NT2/D1 (cell line): ENCODE results near the gene HEATR5B.

ENCODE experiments used
- DNase-seq: peaks from one replicate; pipeline ENCODE4 v3.0.0-alpha.2; 2011; ENCODE audit warnings: low read depth, low spot score
- H3K27me3 ChIP-seq: 2 replicates; pipeline ENCODE4 v1.6.0; 2011; ENCODE audit warnings: mild to moderate bottlenecking; ENCODE audit not compliant: insufficient read length, insufficient read depth
- H3K36me3 ChIP-seq: 2 replicates; pipeline ENCODE4 v1.6.1; 2011; ENCODE audit warnings: mild to moderate bottlenecking, low read length, mixed read lengths; ENCODE audit not compliant: insufficient read depth, insufficient read length
- H3K4me1 ChIP-seq: 2 replicates; pipeline ENCODE4 v1.5.1; 2011; ENCODE audit not compliant: insufficient read depth, insufficient read length
- H3K4me3 ChIP-seq: 2 replicates; pipeline ENCODE4 v1.5.1; 2011; ENCODE audit warnings: low read depth; ENCODE audit not compliant: insufficient read length
- H3K9ac ChIP-seq: 2 replicates; pipeline ENCODE4 v1.6.0; 2011; ENCODE audit warnings: low read depth; ENCODE audit not compliant: insufficient read length
- H3K9me3 ChIP-seq: 2 replicates; pipeline ENCODE4 v1.5.1; 2011; ENCODE audit warnings: mild to moderate bottlenecking, low read length; ENCODE audit not compliant: insufficient read depth
- SUZ12 ChIP-seq: IDR thresholded peaks from 2 replicates; pipeline ENCODE4 v1.6.1; 2011; ENCODE audit not compliant: insufficient read length, insufficient read depth; ENCODE audit errors: extremely low read depth
- YY1 ChIP-seq: IDR thresholded peaks from 2 replicates; pipeline ENCODE4 v1.6.1; 2011; ENCODE audit not compliant: insufficient read length, insufficient read depth
- ZNF274 ChIP-seq: IDR thresholded peaks from 2 replicates; pipeline ENCODE4 v1.6.1; 2011; ENCODE audit warnings: mild to moderate bottlenecking, low read depth, low read length

HEATR5B gene

GRCh38 chr2:37068686-37069085, 15.5 kb downstream of the HEATR5B start:
- Histone ChIP-seq H3K27me3 (no peaks in the 10 kb centered on the region), H3K36me3 (peaks cover 26% of the 10 kb centered on the region)
- TF ChIP-seq ZNF274, result no peak
- no peak for TF ChIP-seq YY1
- TF ChIP-seq SUZ12, result no peak

GRCh38 chr2:37061776-37062175, 22.4 kb downstream of the HEATR5B start:
- Histone ChIP-seq H3K27me3 (no peaks in the 10 kb centered on the region), H3K9ac (no peak overlapping the region), H3K9me3 (no peaks in the 10 kb centered on the region), H3K36me3 (peaks cover 23% of the 10 kb centered on the region), H3K4me1 (no peaks in the 10 kb centered on the region), H3K4me3 (no peak overlapping the region)
- TF ChIP-seq SUZ12, result no peak
- DNase-seq, result no peak

More at GRCh38 chr2:37068686-37069085, 15.5 kb downstream of the HEATR5B start:
- Histone ChIP-seq H3K9ac (no peak overlapping the region), H3K9me3 (no peaks in the 10 kb centered on the region), H3K4me1 (no peaks in the 10 kb centered on the region), H3K4me3 (no peak overlapping the region)
- no peak for DNase-seq

DNA sequence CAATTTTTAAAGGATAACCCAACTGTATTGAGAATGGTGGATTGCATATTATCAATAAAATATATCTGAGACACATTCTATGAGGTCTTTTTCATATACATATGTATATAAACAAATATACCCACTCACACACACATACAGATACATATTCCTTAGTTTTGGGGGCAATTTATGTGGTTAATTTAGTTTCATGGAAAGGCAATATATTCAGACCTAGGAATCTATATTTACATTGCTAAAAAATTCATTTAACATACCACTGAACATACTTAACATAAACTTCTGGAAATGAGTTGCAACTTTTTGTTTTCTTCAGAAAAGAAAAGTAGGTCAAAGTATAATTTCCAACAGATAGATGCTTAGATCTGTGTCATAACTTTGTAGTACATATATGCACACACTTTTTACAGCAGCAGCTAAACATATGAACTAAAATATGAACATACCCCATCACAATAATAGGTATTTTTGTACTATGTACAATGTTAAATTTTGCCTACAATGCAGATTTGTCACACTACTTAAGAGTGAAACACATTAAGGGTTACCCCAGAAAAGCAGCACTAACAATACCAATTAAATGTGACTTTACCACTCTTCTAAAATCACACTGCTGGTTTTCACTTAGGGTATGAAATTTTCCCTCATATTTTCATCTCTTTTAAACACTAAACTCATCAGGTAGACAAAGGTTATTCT, 23.0 kb downstream of the HEATR5B start:
- peaks cover 29% of the 10 kb centered on the region for H3K36me3 ChIP-seq
- TF ChIP-seq YY1, result no peak
- TF ChIP-seq ZNF274, result no peak
- TF ChIP-seq SUZ12, result no peak
- no peak overlapping the region for H3K4me3 ChIP-seq
- H3K9me3 ChIP-seq, result no peaks in the 10 kb centered on the region
- no peaks in the 10 kb centered on the region for H3K27me3 ChIP-seq
- H3K9ac ChIP-seq, result no peak overlapping the region
- no peak for DNase-seq
- no peaks in the 10 kb centered on the region for H3K4me1 ChIP-seq

GRCh38 chr2:37060446-37060845, 23.7 kb downstream of the HEATR5B start:
- H3K9ac ChIP-seq, result no peak overlapping the region
- no peak for DNase-seq
- H3K4me3 ChIP-seq, result no peak overlapping the region
- no peaks in the 10 kb centered on the region for H3K27me3 ChIP-seq
- no peaks in the 10 kb centered on the region for H3K9me3 ChIP-seq
- no peaks in the 10 kb centered on the region for H3K4me1 ChIP-seq
- TF ChIP-seq SUZ12, result no peak
- TF ChIP-seq YY1, result no peak
- TF ChIP-seq ZNF274, result no peak
- peaks cover 29% of the 10 kb centered on the region for H3K36me3 ChIP-seq

- no peak for TF ChIP-seq ZNF274
- TF ChIP-seq YY1, result no peak
- TF ChIP-seq SUZ12, result no peak
- H3K36me3 ChIP-seq, result peaks cover 25% of the 10 kb centered on the region
These were observed 24.3 kb downstream of the HEATR5B start for GRCh38 chr2:37059841-37060240.

DNA sequence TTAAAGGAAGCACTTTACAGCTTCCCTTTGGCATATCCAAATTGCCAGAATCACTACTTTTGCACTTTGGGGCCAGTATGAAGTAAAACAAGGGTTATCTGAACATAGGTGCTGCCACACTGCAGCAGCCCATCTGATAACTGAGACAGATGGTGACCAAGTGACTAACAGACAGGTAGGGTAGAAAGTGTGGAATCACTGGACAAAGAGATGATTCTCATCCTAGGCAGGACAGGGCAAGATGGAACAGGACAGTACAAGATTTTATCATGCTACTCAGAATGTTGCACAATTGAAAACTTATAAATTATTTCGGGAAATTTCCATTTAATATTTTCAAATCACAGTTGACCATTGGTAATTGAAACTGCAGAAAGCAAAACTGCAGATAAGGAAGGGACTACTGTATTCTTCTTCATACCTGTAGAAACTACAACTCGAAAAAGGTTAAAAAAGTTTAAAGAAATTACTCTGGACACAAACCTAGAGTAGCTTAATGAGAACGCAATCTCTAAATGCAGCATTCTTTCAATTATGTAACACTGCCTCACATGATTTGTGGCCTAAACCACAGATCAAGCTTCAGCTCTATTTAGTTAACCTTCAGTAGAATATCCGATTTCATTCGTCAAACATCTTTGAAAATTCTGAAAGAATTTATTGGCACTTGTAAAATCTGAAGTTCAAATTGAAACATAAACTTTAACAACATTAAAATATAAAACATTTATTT, 31.4 kb downstream of the HEATR5B start:
- no peaks in the 10 kb centered on the region for H3K9me3 ChIP-seq
- peaks cover 29% of the 10 kb centered on the region for H3K36me3 ChIP-seq
- H3K27me3 ChIP-seq, result no peaks in the 10 kb centered on the region
- H3K9ac ChIP-seq, result no peak overlapping the region
- no peak for TF ChIP-seq ZNF274
- no peak for TF ChIP-seq YY1
- TF ChIP-seq SUZ12, result no peak
- DNase-seq, result no peak
- H3K4me1 ChIP-seq, result no peaks in the 10 kb centered on the region
- no peak overlapping the region for H3K4me3 ChIP-seq

More at GRCh38 chr2:37059841-37060240, 24.3 kb downstream of the HEATR5B start:
- Histone ChIP-seq H3K9me3 (no peaks in the 10 kb centered on the region), H3K9ac (no peak overlapping the region), H3K4me3 (no peak overlapping the region), H3K27me3 (no peaks in the 10 kb centered on the region), H3K4me1 (no peaks in the 10 kb centered on the region)
- DNase-seq, result no peak

GRCh38 chr2:37039580-37039979, 44.6 kb downstream of the HEATR5B start:
- Histone ChIP-seq H3K4me1 (no peaks in the 10 kb centered on the region), H3K4me3 (no peak overlapping the region), H3K27me3 (no peaks in the 10 kb centered on the region), H3K9me3 (no peaks in the 10 kb centered on the region), H3K36me3 (peaks cover 7% of the 10 kb centered on the region), H3K9ac (no peak overlapping the region)
- DNase-seq, result no peak
- TF ChIP-seq YY1, result no peak
- no peak for TF ChIP-seq SUZ12
- no peak for TF ChIP-seq ZNF274
